UCSD-AML1 (cell line): Measurements from ENCODE around the gene CASD1.

Source experiments
- DNase-seq: peaks from one replicate; lab custom pipeline; 2025; ENCODE audit not compliant: unreplicated experiment; lab: John Stamatoyannopoulos, UW

The CASD1 gene

GRCh38 chr7:94512735-94513564, 3.3 kb downstream of the CASD1 start:
- DNase-seq: no peak

GRCh38 chr7:94513565-94513860, 3.9 kb downstream of the CASD1 start:
- DNase-seq: no peak

GRCh38 chr7:94514140-94514889, 4.7 kb downstream of the CASD1 start:
- DNase-seq: no peak

GRCh38 chr7:94514917-94515316, 5.3 kb downstream of the CASD1 start:
- DNase-seq: no peak

GRCh38 chr7:94525923-94526322, 16.3 kb downstream of the CASD1 start:
- DNase-seq: no peak

- no peak for DNase-seq
Measured at GRCh38 chr7:94529516-94529915, 19.9 kb downstream of the CASD1 start.

- no peak for DNase-seq
Measured at GRCh38 chr7:94530109-94530508, 20.5 kb downstream of the CASD1 start.

- DNase-seq: no peak
Measured at GRCh38 chr7:94532676-94533075, 23.1 kb downstream of the CASD1 start.

- DNase-seq: no peak
Measured at GRCh38 chr7:94540428-94540827, 30.8 kb downstream of the CASD1 start.

GRCh38 chr7:94547126-94547525, 37.5 kb downstream of the CASD1 start:
- DNase-seq: no peak

- DNase-seq: no peak
Measured at GRCh38 chr7:94556028-94556427, 46.4 kb downstream of the CASD1 start.

- DNase-seq: no peak
Measured at GRCh38 chr7:94557215-94557614, 47.6 kb downstream of the CASD1 start.

- no peak for DNase-seq
Measured at GRCh38 chr7:94559972-94560371, 50.4 kb downstream of the CASD1 start.

- DNase-seq: no peak
Measured at GRCh38 chr7:94561841-94562514, 52.4 kb downstream of the CASD1 start.

- DNase-seq: no peak
Measured at GRCh38 chr7:94562525-94562924, 52.9 kb downstream of the CASD1 start.

GRCh38 chr7:94565247-94565894, 55.8 kb downstream of the CASD1 start:
- no peak for DNase-seq

- no peak for DNase-seq
Measured at GRCh38 chr7:94567396-94567795, 57.8 kb downstream of the CASD1 start.

GRCh38 chr7:94571816-94572215, 62.2 kb downstream of the CASD1 start:
- no peak for DNase-seq

GRCh38 chr7:94575646-94576045, 66.0 kb downstream of the CASD1 start:
- no peak for DNase-seq

- DNase-seq: no peak
Measured at GRCh38 chr7:94576316-94576715, 66.7 kb downstream of the CASD1 start.

GRCh38 chr7:94577357-94577756, 67.7 kb downstream of the CASD1 start:
- no peak for DNase-seq

GRCh38 chr7:94578614-94579013, 69.0 kb downstream of the CASD1 start:
- no peak for DNase-seq
